Kasumi-1 (cell line): ENCODE data around the gene TLR5.

Experiments used
- DNase-seq, 2 experiments: peaks; one replicate each; lab custom pipeline; 2025; lab: John Stamatoyannopoulos, UW

TLR5 gene

DNA sequence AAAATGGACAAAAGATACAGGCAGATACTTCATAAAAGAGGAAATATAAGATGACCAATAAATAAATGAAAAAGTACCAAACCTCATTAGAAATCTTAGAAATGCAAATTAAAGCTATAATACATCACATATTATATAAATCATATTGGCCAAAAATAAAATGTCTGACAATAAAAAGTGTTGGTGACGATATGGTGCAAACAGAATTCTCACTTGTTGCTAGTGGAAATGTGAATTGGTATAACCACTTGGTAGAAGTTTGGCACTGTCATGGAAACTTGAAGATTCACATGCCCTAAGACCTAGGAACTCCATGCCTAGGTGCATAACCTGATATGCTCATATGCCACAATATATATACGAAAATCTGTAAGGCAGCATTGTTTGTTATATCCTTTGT lies 4.4 kb upstream of the TLR5 start:
- DNase-seq: no peak

DNA sequence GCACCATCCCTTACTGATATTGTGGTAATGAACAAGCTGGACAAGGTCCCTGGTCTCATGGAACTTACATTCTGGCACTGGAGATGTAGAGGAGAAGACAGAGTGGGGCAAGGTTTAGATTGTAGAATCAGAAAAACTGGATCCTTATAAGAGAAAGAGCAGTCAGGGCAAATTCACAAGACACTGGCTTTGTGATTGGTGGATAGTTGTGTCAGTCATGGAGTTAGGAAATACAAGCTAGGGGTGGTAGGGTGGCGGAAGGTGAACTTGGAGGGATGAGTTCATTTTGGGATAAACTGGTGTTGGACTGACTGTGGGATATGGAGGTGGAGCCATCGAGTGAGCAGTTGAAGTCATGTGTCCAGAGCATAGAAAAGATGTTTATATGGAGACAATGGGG lies 3.7 kb upstream of the TLR5 start:
- DNase-seq: no peak

DNA sequence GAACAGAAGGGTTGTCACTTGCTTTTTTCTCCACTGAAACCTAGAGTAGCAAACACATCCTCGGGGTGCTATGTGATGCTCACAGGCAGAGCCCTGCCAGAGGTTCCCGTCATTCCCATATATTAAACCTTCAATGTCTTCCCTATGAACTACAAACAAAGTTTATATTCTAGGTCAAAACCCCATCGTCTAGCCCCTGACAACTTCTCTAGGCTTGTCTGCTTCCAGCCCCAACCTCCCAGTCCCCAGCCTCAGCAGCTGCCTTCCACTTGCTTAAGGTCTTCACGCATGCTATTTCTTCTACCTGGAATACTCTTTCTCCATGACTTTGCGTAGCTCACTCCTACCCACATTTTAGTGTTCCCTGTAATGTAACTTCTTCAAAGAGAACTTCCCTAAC lies 1.9 kb upstream of the TLR5 start:
- DNase-seq: no peak

DNA sequence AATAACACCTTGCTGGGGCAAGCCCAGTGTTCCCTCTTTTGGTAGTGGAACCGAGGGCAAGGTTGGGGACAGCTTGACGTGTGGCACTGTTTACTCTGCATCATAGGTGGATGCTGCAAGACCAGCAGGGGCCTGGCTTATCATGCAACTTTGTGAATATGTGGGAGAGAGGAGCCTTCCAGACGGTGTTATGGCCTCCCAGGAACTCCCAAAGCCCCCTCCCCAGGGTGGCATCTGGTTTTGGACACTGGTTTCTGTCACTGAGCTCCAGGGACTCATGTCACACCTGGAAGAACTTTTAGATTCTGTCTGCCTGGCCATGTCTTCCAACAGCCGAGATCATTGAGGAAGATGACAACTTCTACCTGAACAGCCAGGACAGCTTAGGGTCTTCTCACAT lies 1.4 kb upstream of the TLR5 start:
- DNase-seq: no peak

DNA sequence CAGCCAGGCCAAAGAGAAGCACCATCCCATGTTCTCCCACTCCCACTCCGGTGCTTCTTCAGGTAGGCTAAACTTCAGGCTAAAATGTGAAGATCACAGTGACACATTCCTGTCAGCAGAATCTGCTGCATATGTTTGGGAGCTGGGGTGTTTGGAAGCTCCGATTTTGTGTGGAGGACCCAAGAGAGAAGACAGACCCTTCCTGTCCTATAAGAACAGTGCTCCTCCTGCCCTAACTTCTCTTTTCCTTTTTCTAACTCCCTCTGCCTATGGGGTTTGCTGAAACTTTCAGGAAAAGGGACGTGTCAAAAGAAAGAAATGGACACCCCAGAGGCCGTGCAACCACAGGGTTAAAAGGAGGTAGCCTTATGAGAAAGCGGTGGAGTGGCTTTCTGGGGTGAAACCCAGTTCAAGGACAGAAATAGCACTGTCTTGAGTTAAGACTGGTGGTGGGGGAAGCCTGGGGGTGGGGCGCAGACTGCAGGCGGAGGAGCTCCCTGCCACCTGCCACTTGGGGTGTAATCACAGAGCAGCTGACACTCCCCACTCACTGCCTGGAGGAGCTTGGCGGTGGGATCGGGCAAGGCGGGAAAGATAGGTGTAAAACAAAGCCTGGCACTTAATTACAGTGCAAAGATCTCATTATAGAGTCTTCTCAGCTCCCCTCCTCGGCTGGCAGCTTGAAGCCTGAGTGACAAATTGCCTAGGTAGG lies 645 bp upstream of the TLR5 start:
- peak; percentile 31 to 52 for DNase-seq

DNA sequence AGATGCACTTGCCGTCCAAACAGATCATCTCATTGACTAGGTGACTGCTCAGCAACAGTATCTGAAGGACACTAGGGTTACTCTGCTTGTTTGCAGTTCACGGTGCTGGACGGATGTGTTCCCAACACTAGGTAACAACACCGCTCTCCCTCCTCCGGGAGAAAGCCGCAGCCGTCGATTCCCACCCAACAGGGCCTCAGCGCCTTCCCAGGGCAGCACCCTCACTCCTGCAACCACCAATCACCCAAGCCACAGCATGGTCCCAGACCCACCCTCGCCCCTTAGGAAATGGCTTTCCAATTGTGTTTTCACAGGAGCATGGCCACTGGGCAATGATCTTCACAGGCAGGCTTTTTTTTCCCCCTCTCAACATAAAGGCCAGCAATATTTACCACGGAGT lies 779 bp downstream of the TLR5 start:
- DNase-seq: no peak

DNA sequence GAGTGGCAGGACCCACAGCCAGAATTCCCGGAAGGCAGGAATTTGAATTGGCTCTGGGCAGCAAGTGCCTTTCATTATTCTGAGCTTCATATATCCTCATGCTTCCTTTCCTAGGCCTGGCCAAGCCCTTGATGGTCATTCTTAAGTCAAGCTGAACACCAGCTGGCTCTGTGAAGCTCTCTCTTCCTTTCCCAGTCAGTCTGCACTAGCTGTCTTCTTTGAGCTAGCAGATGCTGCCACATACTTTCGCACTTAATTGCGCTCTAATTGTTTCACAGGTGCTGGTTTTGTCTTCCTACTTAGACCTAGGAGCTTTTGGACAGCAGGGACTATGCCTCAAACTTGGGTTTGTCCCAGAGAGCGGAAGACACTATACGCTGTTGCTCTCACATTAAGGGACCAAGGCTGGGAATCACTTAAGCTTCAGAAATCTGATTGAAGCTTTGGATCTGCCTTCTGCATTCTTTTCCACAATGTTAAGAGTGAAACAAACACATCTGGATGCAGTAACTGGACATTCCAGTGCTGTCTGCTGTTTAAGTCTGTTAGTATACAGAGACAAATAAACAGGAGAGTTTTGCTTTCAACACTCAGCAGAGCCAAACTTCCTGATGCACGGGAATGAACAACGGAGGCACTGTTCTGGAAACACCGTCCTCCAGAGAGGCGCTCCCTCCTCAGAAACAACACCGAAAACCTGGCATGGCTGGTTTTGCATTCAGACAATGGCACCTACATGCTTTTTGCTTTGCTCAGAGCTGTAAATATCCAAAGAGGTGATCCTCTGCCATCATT lies 2.2 kb downstream of the TLR5 start:
- DNase-seq: no peak

DNA sequence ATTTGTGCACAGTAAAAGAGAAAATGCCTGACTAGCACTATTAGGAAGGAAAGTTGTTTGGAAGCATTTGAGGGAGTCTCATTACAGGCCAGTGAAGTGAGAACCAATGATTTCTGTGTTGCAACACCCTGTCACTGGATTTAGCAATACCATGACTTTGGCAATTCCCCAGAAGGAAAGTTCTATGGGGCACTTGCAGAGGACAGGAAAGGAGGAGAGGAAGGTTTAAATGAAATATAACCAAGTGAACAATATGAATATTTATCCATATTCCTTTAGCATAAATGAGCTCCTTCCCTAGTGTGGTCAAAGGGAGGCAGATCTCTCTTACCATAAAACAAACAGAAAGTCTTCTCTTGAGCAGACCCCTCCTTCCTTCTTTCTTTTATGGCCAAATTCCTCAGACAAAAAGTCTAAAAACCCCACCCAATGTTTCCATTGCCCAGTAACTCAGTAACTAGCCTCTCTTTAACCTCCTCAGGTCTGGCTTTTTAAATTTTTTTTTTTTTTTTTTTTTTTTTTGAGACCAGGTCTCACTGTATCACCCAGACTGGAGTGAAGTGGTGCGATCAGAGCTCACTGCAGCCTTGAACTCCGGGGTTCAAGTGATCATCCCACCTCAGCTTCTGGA lies 5.5 kb downstream of the TLR5 start:
- DNase-seq: peak in 1 of 2 experiments; percentile 11

DNA sequence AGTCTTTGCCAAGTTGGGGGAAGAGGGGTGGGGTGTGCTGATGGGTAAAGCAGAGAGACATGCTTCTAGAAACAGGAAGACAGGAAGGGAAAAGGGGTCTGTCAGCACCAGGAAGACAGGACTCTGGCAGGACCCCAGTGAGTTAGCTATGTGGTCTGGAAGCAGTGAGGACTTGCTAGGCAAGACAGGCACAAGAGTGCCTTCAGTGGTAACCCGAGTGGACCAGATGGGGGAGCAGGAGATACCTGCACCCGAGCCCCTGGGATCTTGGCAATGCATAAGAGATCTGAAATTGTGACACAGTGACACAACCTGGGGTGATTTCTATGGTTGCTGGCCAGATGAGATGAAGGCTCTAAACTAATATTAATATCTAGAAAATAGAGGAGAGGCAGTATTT lies 7.0 kb downstream of the TLR5 start:
- DNase-seq: no peak

DNA sequence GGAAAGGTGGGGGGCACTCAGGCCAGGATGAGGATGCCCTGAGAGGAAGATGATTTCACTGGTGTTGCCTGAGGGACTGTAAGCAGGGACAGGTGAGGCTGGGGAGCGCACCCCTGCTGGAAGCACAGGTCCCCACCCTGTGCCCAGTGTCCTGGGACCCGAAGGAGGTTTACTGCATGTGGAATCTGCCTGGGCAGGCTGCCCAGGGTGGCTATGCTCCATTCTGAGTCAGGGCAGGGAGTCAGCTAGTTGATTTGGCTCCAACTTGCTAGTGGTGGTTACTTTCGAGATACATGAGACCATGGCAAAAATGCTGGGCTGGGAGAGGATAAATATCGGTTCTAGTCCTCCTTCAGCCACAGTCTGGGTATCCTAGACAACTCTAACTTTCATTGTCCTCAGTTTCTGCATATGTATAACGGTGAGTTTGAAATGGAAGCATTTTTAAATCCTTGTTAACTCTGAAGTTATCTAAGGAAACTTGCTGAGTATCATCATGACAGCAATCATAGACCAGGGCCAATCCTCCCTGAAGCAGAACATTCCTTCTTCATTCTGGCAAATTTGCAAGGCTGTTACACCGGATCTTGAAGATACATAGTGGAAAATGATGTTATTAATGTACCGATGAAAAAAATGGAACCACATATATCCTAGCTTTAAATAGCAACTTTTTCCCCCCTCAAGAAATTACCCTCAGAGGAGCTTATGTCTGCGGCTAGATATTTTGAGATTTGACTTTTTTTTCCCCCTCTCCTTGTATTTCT lies 7.7 kb downstream of the TLR5 start:
- no peak for DNase-seq

DNA sequence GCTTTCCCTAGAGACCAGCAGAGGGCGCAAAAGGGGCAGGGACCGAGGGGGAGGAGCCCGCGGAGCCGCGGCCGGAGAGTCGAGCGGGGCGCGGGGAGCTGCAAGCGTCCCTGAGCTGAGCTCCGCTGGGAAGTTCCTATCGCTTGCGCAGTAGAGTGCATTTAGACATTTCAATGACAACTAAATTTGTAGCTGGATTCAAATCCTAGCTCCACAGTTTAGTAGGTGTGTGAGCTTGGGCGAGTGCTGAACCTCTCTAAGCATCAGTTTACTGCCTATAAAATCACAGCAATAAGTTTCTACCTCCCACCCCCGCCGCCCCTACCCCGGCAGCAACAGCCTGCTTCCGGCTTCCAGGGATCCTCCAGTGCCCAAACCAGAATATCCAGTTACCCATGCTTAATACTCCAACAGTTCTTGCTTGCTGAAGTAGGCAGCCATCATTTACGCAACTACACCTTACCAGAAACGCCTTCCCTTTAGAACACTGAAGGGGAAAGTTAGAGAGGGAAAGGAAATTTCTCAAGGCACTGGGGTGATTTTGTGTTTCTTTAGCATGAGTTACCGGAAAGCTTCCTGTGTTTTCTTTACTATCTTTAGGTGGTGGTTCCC lies 9.1 kb downstream of the TLR5 start:
- peak; percentile 72 to 75 for DNase-seq

DNA sequence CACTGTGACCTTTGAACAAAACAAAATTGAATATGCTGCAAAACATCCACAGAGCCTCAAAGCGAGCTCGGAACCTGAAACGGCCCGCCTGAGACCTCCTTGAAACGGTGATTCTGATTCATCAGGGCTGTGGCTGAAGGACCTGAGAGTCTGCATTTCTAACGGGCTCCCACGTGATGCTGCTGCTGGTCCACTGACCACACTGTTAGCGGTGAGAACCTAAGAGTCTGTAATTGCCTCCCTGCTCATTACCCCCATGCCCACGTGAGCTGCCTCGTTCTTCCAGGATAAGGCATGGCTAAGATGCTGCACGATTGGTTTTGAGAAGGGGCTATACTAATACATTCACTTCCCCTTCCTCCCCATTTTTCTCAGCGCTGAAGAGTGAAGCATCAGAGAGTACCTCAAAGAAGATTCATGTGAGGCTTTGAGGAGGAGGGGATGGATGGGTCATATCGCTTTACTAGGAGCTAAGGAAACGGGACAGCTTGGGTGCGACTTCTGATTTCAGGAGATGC lies 9.7 kb downstream of the TLR5 start:
- no peak for DNase-seq

DNA sequence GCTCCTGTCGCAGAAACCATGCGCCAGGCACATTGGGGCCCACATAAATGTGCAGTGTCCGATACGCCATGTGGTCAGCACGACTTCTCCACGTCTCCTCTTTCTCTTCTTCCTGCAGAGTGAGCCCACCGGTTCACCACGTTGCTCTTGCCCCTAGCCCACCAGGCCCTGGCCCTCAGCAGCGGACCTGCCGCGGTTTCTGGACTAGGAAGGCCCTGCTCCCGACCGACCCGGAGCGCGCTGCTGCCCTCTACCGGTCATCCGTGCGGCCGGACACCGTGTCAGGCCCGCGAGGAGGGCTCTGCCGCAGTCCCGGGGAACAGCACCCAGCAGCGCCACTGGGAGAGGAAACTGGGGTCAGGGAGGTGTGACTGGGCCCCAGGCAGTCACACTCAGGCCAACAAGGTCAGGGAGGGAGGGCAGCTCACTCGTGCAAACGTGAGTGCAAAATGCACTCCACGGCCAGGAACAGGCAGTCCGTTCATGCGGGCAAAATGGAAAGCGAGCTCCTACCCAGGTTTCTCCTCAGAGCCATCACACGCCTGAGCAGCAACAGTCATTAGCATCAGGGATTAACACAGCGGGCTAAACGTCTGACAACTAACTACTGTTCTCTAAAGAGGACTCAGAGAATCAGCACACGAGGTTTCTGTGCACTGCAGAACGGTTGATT lies 13.7 kb downstream of the TLR5 start:
- DNase-seq: no peak

DNA sequence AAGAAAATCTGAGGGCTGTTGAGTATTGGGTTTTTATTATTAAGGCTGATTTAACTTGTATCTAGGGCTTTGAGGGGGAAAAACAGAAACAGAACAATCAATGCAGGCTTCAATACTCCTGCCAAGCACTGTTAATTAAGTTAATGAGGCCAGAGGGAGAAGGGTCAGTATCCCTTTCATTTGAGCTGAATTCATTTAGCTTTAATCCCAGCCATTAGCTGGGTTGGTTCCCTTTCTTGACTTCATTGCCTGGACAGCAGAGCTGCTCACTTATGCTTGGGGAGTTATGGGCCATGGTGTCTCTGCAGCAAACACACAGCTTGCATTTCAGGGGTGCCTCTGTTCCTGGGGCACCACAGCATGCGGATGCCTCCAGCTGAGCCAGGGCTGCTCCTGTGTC lies 16.3 kb downstream of the TLR5 start:
- DNase-seq: no peak

DNA sequence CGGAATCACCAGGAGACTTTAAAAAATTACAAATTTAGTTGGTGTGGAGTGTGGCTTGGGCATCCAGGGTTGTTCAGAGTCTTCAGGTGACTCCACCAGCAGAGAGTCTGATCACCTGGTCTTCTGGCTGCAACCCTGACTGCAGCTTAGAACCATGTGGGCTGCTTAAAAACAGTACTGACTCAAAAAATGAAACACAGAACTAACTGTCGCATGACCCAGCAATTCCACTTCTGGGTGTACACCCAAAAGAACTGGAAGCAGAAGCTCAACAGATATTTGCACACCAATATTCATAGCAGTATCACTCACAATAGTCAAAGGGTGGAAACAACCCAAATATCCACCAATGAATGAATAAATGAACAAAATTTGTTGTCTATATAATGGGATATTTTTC lies 17.3 kb downstream of the TLR5 start:
- DNase-seq: no peak

DNA sequence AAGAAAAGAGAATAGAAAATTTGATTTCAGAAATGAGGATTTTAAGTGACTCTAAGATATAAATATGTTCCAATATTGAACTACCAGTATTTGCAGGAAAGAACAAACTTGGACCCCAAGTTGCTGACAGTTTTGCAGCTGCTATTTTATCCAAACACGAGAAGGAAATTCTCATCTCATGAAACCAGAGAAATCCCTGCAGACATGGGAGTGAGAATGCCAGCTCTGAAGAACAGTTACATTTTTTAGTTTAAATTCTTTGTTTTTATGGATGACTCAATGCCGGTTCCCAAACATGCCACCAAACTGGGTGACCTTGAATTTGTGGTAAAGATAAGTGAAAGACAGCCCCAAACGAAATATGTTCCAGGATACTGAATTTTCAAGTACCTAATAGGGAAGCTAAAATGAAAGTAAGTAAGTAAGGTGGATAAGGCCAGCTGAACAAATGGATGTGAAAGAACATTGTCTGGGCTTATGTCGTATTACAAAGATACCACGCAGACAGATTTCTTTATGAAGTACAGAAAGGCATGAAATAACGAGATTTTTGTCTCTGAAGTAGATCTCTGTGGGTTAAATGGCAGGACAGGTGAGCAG lies 19.9 kb downstream of the TLR5 start:
- DNase-seq: no peak

DNA sequence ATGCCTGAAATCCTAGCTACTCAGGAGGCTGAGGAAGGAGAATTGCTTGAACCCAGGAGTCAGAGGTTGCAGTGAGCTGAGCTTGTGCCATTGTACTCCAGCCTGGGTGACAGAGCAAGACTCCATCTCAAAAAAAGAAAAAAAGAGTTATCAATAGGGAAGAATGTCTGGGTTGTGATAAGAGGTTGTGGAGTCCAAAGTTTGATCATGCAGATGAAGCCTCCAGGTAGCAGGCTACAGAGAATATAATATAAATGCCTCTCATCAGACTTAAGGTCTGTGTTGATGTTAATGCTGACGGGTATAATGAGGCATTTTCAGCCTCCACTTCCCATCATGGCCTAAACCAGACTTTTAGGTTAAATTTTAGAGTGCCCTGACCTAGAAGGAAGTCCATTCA lies 24.6 kb downstream of the TLR5 start:
- DNase-seq: no peak

DNA sequence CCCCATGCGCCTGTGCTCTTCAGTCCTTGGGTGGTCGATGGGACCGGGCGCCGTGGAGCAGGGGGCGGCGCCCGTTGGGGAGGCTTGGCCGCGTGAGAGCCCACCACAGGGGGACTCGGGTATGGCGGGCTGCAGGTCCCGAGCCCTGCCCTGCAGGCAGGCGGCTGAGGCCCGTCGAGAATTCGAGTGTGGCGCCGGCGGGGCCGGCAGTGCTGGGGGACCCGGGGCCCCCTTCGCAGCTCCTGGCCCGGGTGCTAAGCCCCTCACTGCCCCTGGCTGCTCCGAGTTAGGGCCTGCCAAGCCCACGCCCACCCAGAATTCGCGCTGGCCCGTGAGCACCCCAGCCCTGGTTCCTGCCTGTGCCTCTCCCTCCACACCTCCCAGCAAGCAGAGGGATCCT lies 26.1 kb downstream of the TLR5 start:
- no peak for DNase-seq

DNA sequence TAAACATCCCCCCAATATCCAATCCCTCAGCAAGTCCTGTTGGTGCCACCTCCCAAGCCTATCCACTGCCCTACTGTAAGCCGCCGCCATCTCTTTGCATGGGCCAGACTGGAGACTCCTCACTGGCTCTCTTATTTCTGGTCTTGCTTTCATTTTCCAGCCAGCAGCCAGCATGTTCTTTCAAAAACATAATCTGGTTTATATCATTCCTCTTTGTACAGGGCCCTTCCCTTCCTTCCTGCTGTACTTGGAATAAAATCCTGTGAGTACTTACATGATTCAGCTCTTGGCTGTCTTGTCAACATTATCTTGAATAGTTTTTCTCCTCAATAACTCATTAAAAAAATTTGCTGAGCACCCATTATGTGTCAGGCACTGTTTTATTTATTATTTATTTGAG lies 28.2 kb downstream of the TLR5 start:
- no peak for DNase-seq

DNA sequence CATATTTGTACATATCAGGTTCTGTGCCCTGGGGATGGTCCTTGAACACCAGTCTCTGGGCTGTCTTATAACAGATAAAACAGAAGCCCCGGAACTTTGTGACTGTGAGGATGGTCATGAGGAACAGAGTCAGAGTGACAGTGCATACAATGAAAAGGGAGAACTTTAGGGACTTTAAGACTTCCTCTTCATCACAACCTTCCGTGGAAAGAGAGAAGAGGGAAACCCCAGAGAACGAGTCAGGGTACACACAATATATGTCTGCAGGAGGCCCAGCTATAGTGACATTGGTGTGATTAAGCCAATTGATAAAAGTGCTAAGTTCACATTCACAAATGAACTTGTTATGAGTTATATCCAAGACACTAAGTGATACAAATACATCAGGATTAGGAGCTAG lies 32.1 kb downstream of the TLR5 start:
- no peak for DNase-seq

DNA sequence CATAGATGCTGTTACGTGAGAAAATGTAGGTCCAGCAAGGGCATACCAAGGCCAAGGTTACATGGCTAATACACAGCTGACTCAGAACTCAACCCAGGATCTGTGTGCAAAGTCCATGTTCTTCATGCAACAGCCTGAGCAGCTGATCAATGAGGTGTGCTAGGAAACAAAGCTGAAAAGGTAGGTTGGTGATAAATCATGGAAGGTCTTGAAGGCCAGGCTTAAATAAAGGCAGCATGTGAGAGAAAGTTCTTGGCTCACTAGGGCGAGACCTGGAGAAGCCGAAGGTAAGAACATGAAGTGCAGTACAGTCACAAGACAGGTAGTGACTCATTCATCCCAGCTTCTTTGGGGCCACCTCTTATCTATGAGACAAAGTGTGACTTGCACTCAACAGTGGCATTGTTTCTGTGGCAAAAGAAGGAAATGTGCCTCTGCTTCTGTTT lies 33.4 kb downstream of the TLR5 start:
- DNase-seq: no peak
